ENCODE measurements around the gene NOC4L. TPM values are rescaled to one million over a fixed set of nuclear protein-coding genes. Genes with fewer than 3 reads are reported as not detected.
"Not testable (repeated sequence)": the region's sequence is repeated elsewhere in the genome, so short reads cannot be mapped to it uniquely, and the experiment has no call there.

Gene NOC4L
- total RNA-seq, 1 experiment from 2014 or later: 39.6 TPM

- ChIA-PET POLR2A (no interaction called here), CTCF (no interaction called here)
- DNase-seq: no peak
- BruUV-seq (replicated peaks): no TSS peak
- Histone ChIP-seq H3K4me1 (no peaks in the 10 kb centered on the region), H3K4me3 (ENCODE audit: low read depth, low read length) (no peak overlapping the region), H3K9me3 (no peaks in the 10 kb centered on the region), H3K27me3 (replicated peaks; ENCODE audit: control insufficient read depth, insufficient read depth, low read length) (no peaks in the 10 kb centered on the region), H3K36me3 (ENCODE audit: control insufficient read depth, insufficient read depth, low read length) (no peaks in the 10 kb centered on the region; the same call in 1 of the 2 replicates)
- H3K4me1 Mint-ChIP-seq (ENCODE audit: low read depth, unreplicated experiment): peaks cover 6% of the 10 kb centered on the region
- TF ChIP-seq, protein P1, sequence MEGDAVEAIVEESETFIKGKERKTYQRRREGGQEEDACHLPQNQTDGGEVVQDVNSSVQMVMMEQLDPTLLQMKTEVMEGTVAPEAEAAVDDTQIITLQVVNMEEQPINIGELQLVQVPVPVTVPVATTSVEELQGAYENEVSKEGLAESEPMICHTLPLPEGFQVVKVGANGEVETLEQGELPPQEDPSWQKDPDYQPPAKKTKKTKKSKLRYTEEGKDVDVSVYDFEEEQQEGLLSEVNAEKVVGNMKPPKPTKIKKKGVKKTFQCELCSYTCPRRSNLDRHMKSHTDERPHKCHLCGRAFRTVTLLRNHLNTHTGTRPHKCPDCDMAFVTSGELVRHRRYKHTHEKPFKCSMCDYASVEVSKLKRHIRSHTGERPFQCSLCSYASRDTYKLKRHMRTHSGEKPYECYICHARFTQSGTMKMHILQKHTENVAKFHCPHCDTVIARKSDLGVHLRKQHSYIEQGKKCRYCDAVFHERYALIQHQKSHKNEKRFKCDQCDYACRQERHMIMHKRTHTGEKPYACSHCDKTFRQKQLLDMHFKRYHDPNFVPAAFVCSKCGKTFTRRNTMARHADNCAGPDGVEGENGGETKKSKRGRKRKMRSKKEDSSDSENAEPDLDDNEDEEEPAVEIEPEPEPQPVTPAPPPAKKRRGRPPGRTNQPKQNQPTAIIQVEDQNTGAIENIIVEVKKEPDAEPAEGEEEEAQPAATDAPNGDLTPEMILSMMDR (IDR thresholded peaks at IDR 0.05; ENCODE audit: insufficient read depth in 1 of 2, low read depth in 1 of 2, low read length in 1 of 2, severe bottlenecking in 1 of 2, unreplicated experiment in 1 of 2): no peak
- H3K27me3 Mint-ChIP-seq (ENCODE audit: insufficient read depth, unreplicated experiment): no peaks in the 10 kb centered on the region
- peaks cover 12% of the 10 kb centered on the region for H3K9me3 Mint-ChIP-seq (ENCODE audit: unreplicated experiment)
- intact Hi-C loops (cut with micrococcal nuclease; ENCODE audit: unreplicated experiment): no loop called here
- H3K27ac Mint-ChIP-seq (ENCODE audit: unreplicated experiment): no peak overlapping the region
- H3K4me3 Mint-ChIP-seq (ENCODE audit: unreplicated experiment): no peak overlapping the region
- H3K36me3 Mint-ChIP-seq (ENCODE audit: insufficient read depth, unreplicated experiment): peaks cover 28% of the 10 kb centered on the region
These were observed 43.8 kb upstream of the NOC4L start for GRCh38 chr12:132100306-132101065.

DNA sequence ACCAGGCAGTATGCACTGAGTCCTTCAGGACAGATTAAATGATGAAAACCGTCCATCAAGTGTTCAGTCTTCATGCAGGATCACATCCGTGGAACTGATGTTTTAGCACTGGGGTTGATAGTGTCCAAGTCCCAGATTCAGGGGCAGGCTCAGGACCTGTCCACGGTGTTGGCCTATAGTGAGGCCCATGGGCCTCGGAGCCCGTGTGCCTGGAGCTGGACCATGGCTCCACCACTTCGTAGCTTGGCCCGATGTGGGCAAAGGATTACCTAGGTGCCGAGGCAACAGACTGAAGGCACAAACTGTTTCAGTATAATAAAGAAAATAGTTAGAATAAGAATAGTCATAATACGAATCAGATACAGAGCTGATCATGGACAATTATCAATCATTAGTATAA is 42.0 kb upstream of the NOC4L start:
- Histone ChIP-seq H3K4me3 (ENCODE audit: low read depth, low read length) (no peak overlapping the region), H3K27me3 (replicated peaks; ENCODE audit: control insufficient read depth, insufficient read depth, low read length) (no peaks in the 10 kb centered on the region), H3K4me1 (no peaks in the 10 kb centered on the region), H3K9me3 (no peaks in the 10 kb centered on the region), H3K36me3 (ENCODE audit: control insufficient read depth, insufficient read depth, low read length) (no peaks in the 10 kb centered on the region; the same call in 1 of the 2 replicates)
- peaks cover 10% of the 10 kb centered on the region for H3K36me3 Mint-ChIP-seq (ENCODE audit: insufficient read depth, unreplicated experiment)
- H3K4me1 Mint-ChIP-seq (ENCODE audit: low read depth, unreplicated experiment): no peaks in the 10 kb centered on the region
- BruUV-seq (replicated peaks): no TSS peak
- ChIA-PET CTCF (no interaction called here), POLR2A (no interaction called here)
- intact Hi-C loops (cut with micrococcal nuclease; ENCODE audit: unreplicated experiment): no loop called here
- no peak overlapping the region for H3K27ac Mint-ChIP-seq (ENCODE audit: unreplicated experiment)
- no peak overlapping the region for H3K4me3 Mint-ChIP-seq (ENCODE audit: unreplicated experiment)
- TF ChIP-seq, protein P1 (IDR thresholded peaks at IDR 0.05; ENCODE audit: insufficient read depth in 1 of 2, low read depth in 1 of 2, low read length in 1 of 2, severe bottlenecking in 1 of 2, unreplicated experiment in 1 of 2): no peak
- no peaks in the 10 kb centered on the region for H3K9me3 Mint-ChIP-seq (ENCODE audit: unreplicated experiment)
- DNase-seq: no peak
- H3K27me3 Mint-ChIP-seq (ENCODE audit: insufficient read depth, unreplicated experiment): no peaks in the 10 kb centered on the region

- CTCF ChIA-PET; DNase-seq; H3K27me3 Mint-ChIP-seq (ENCODE audit: insufficient read depth, unreplicated experiment); BruUV-seq (replicated peaks); H3K27ac Mint-ChIP-seq (ENCODE audit: unreplicated experiment); H3K4me1 ChIP-seq; H3K36me3 ChIP-seq (ENCODE audit: control insufficient read depth, insufficient read depth, low read length); H3K4me1 Mint-ChIP-seq (ENCODE audit: low read depth, unreplicated experiment); H3K4me3 ChIP-seq (ENCODE audit: low read depth, low read length); H3K9me3 Mint-ChIP-seq (ENCODE audit: unreplicated experiment); POLR2A ChIA-PET; intact Hi-C loops (cut with micrococcal nuclease; ENCODE audit: unreplicated experiment); H3K27me3 ChIP-seq (replicated peaks; ENCODE audit: control insufficient read depth, insufficient read depth, low read length); H3K9me3 ChIP-seq; H3K4me3 Mint-ChIP-seq (ENCODE audit: unreplicated experiment): not testable (repeated sequence)
- H3K36me3 Mint-ChIP-seq (ENCODE audit: insufficient read depth, unreplicated experiment): peaks cover 15% of the 10 kb centered on the region
These were observed 41.2 kb upstream of the NOC4L start for GRCh38 chr12:132103072-132103471.

Measured in Caco-2 (cell line).